Ammon's horn (tissue), 1 donor: ENCODE results near the gene KRTAP10-9.
"Not testable (repeated sequence)": the region's sequence is repeated elsewhere in the genome, so short reads cannot be mapped to it uniquely, and the experiment has no call there.

ENCODE experiments used
- DNase-seq: peaks from one replicate; pipeline ENCODE4 v3.0.0-alpha.2; 2016; ENCODE audit warnings: low spot score

KRTAP10-9 gene

GRCh38 chr21:44626673-44627143 lies at the start of gene KRTAP10-9:
KRTAP10-9 (plus strand) TSS chr21:44627093; CDS start chr21:44627172, 79 bp downstream.
- no peak for DNase-seq

- no peak for DNase-seq
These were observed 48.4 kb upstream of the KRTAP10-9 start for GRCh38 chr21:44578371-44579055.

- DNase-seq: no peak
These were observed 47.6 kb upstream of the KRTAP10-9 start for GRCh38 chr21:44579056-44579832.

GRCh38 chr21:44579833-44580144 lies 47.1 kb upstream of the KRTAP10-9 start:
- no peak for DNase-seq

GRCh38 chr21:44580231-44580821 lies 46.6 kb upstream of the KRTAP10-9 start, which contains the start of gene KRTAP10-5:
KRTAP10-5 (minus strand) TSS chr21:44580604; CDS start chr21:44580578, 26 bp downstream.
- DNase-seq: not testable (repeated sequence)

- DNase-seq: no peak
These were observed 45.7 kb upstream of the KRTAP10-9 start for GRCh38 chr21:44581158-44581557.

GRCh38 chr21:44582055-44582454 lies 44.8 kb upstream of the KRTAP10-9 start:
- DNase-seq: no peak

GRCh38 chr21:44583089-44583799 lies 43.6 kb upstream of the KRTAP10-9 start:
- no peak for DNase-seq

- DNase-seq: no peak
These were observed 43.1 kb upstream of the KRTAP10-9 start for GRCh38 chr21:44583800-44584147.

- no peak for DNase-seq
These were observed 41.0 kb upstream of the KRTAP10-9 start for GRCh38 chr21:44585892-44586291.

GRCh38 chr21:44589094-44589493 lies 37.8 kb upstream of the KRTAP10-9 start:
- DNase-seq: no peak

- DNase-seq: no peak
These were observed 37.1 kb upstream of the KRTAP10-9 start for GRCh38 chr21:44589586-44590305.

- no peak for DNase-seq
These were observed 36.6 kb upstream of the KRTAP10-9 start for GRCh38 chr21:44590311-44590721.

GRCh38 chr21:44590897-44591800 lies 35.7 kb upstream of the KRTAP10-9 start:
- not testable (repeated sequence) for DNase-seq

- not testable (repeated sequence) for DNase-seq
These were observed 35.1 kb upstream of the KRTAP10-9 start for GRCh38 chr21:44591801-44592130.

GRCh38 chr21:44592446-44593311 lies 34.2 kb upstream of the KRTAP10-9 start, which contains the start of gene KRTAP10-6:
KRTAP10-6 (minus strand) TSS chr21:44592505; CDS start chr21:44592484, 21 bp downstream.
- DNase-seq: no peak

GRCh38 chr21:44593598-44594405 lies 33.1 kb upstream of the KRTAP10-9 start:
- DNase-seq: no peak

GRCh38 chr21:44594406-44594916 lies 32.4 kb upstream of the KRTAP10-9 start:
- no peak for DNase-seq
